Measurements from ENCODE around the gene ZNG1B. TPM values are rescaled to one million over a fixed set of nuclear protein-coding genes. Genes with fewer than 3 reads are reported as not detected.
"Not testable (repeated sequence)": the region's sequence is repeated elsewhere in the genome, so short reads cannot be mapped to it uniquely, and the experiment has no call there.

The ZNG1B gene
- total RNA-seq, 3 donors from 2014 or later = 29.9 to 51.1 (median 41.6) TPM

DNA sequence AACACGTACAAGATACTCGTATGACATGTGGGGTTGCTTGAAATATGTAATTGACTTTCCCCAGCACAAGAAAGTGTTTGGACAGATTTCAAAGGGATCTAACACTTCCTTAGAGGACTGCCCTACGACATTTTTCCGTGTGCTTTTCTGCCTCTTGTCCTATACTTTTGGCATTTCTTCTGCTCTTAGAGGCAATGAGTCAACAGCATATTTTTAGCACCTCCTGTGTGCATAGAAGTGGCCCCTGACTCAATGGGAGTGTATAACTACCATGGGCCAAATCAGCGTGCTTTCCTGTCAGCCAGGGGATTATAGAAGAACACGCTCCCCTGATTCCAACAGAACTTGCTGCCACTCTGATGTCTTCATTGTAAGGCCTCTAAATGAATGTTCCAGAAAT, 99.1 kb downstream of the ZNG1B start:
- H3K36me3 ChIP-seq; H3K27me3 ChIP-seq; intact Hi-C loops (cut with DNase I; ENCODE audit: low total_unique reads); DNase-seq (ENCODE audit: low spot score in 2 of 2); H3K9me3 ChIP-seq; H3K4me3 ChIP-seq; H3K4me1 ChIP-seq; H3K27ac ChIP-seq: not testable (repeated sequence)

DNA sequence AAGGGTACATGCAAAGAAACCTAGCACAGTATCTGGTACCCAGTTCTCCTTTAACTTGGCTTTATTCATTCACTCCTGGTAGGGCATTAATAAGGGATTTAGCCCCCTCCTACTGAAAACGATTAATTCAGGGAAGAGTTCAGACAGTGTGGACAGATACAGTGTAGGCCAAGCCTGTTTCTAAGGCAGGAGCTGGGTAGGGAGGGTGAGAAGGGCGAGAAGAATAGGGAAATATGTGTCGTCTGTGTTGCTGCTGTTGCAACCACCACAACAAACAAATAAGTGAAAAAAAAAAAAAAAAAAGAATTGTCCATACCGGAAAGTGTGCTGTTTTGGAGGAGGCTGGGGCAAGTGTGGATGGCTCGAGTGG, 103.3 kb downstream of the ZNG1B start:
- H3K4me1 ChIP-seq; H3K27me3 ChIP-seq; H3K9me3 ChIP-seq; DNase-seq (ENCODE audit: low spot score in 2 of 2); H3K36me3 ChIP-seq; intact Hi-C loops (cut with DNase I; ENCODE audit: low total_unique reads); H3K27ac ChIP-seq: not testable (repeated sequence)
- peak overlapping the region in 1 of 3 donors; percentile 61 for H3K4me3 ChIP-seq

DNA sequence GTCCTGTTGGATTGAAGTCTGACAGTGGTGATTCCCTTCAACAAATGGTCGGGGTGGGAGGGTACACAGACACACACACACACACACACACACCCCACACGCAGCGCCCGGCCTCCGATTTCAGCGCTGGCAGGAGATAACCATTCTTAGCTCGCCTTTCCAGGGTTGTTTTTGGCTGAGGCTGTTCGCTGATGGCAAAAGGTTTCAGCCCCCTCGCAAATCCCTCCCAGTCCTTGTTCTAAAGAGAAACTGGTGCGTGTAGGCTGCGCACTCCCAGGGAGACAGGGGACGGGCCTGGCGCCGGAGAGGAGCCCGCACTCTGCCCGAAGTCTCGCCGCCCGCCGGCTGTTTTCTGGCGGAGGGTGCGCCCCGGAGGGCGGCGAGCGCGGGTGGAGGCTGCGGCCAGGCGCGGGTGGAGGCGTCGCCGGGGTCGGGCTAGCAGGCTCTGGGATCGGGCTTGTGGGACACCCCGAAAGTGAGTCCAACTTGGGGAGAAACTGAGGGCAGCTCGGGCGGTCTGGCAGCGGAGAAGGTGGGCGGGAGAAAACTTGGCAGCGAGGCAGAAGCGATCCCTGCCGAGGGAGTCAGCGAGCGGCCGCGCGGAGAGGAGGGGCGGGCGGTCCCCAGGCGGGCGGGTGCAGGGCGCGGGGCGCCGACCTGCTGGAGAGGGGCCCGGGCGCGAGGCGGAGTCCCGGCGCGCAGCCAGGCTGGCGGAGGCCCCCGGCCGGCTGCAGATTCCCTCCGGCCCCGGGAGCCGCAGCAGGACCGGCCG, 103.9 kb downstream of the ZNG1B start:
- DNase-seq (ENCODE audit: low spot score in 2 of 2) = not testable (repeated sequence)

DNA sequence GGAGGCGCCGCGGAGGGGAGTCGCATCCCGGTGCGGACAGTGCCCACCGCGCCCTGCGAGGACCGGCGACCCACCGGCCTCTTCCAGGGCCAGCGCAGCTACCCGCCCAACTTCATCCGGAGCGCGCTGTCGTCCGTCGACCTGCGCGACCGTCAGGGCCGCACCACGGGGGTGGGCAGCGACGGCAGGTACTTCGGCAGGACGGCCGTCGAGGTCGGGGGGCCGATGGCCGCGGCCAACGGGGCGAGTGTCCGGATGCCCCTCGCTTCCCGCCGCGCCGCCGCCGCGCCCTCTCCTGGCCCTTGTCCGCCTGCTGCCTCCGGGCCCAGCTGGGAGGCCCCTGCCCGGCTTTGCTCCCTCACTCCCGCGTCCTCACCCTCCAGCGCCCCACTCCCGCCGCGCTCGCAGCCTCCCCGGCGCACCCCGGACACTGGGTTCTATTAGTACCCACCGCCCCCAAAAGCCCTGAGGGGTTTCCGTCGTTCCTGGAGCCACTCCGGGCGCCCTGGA, 104.5 kb downstream of the ZNG1B start:
- H3K27me3 ChIP-seq; DNase-seq (ENCODE audit: low spot score in 2 of 2); H3K9me3 ChIP-seq; H3K36me3 ChIP-seq; H3K4me1 ChIP-seq; intact Hi-C loops (cut with DNase I; ENCODE audit: low total_unique reads): not testable (repeated sequence)
- H3K27ac ChIP-seq = peak overlapping the region in 1 of 2 donors; percentile 86
- peak overlapping the region; percentile 60 to 83 (median 61) for H3K4me3 ChIP-seq

More for the DNA sequence above, 103.9 kb downstream of the ZNG1B start:
- H3K4me1 ChIP-seq; H3K36me3 ChIP-seq; intact Hi-C loops (cut with DNase I; ENCODE audit: low total_unique reads); H3K27me3 ChIP-seq; H3K9me3 ChIP-seq: not testable (repeated sequence)
- H3K27ac ChIP-seq = peak overlapping the region; percentile 52 to 86
- H3K4me3 ChIP-seq = peak overlapping the region; percentile 60 to 83 (median 61)

DNA sequence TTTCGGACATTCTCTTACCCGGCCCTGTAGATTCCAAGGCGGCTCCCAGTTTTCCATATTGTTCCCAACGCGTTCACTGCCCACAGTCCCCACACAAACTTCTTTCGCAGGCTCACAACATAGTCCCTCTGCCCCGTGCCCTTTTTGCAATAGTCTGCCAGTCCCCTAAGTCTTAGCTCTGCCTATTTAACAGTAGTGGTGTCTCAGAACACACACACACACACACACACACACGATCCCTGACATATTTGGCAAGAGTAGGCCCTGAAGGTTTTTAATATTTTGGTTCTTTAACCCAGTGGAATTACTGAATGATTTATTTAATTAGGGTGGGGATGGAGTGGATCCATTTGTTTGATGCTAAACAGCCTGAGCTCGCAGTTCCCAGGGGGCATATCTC, 105.0 kb downstream of the ZNG1B start:
- H3K4me1 ChIP-seq; H3K36me3 ChIP-seq; H3K9me3 ChIP-seq; H3K27ac ChIP-seq; DNase-seq (ENCODE audit: low spot score in 2 of 2); intact Hi-C loops (cut with DNase I; ENCODE audit: low total_unique reads); H3K27me3 ChIP-seq: not testable (repeated sequence)
- H3K4me3 ChIP-seq = peak overlapping the region; percentile 60 to 83 (median 61)

Other genes starting within 250 kb of the ZNG1B start
- gene PAX8, start 158.8 kb upstream of the ZNG1B start, total RNA-seq = 1 to 10 TPM in 2 of 3 donors, under 1 TPM in 1; under 0.01 to 2.6 (median 1.0) TPM
- under 1 TPM in 2 of 3 donors, not detected in 1; 0.16 to 0.44 TPM for gene FOXD4L1, start 61.0 kb downstream of the ZNG1B start, total RNA-seq
- 10 to 100 TPM; 10.1 to 23.7 (median 14.7) TPM for gene RABL2A, start 189.6 kb downstream of the ZNG1B start, total RNA-seq

Data from breast epithelium (tissue), 4 donors.